H1 (cell line): ENCODE data around the gene OGDH. TPM values are rescaled to one million over a fixed set of nuclear protein-coding genes. Genes with fewer than 3 reads are reported as not detected.

Experiments used
- CTCF ChIA-PET: fragments of 300-600 bp; sonication (Branson Sonifier 250); formaldehyde crosslinking; loops from one replicate; lab custom pipeline; 2021; ENCODE audit not compliant: partially characterized antibody; lab: Charles Lee
- POLR2A ChIA-PET: fragments of 300-600 bp; sonication (Branson Sonifier 250); formaldehyde crosslinking; loops from one replicate; lab custom pipeline; 2021; ENCODE audit warnings: inconsistent platforms; ENCODE audit not compliant: partially characterized antibody; lab: Charles Lee
- DNase-seq, 2 experiments: peaks; one replicate each; pipeline versions ENCODE4 v3.0.0 to v3.0.0-alpha.2; 2010 to 2022; ENCODE audit warnings: low spot score in 2 of 2, low read depth in 1 of 2, mixed read lengths in 1 of 2
- FAIRE-seq: peaks from 2 replicates; lab custom pipeline; 2011; peaks lifted over from hg19 to GRCh38; lab: Jason Lieb, UNC
- H2AFZ ChIP-seq: 2 replicates; pipeline ENCODE4 v1.8.1; 2012; ENCODE audit warnings: low read length, inconsistent platforms
- H2AK5ac ChIP-seq: 2 replicates; pipeline ENCODE4 v1.6.1; 2013; ENCODE audit warnings: low read depth, low read length
- H2BK120ac ChIP-seq: replicated peaks from 2 replicates; pipeline ENCODE3; 2013; ENCODE audit warnings: low read depth, low read length, inconsistent platforms
- H2BK12ac ChIP-seq: 2 replicates; pipeline ENCODE4 v1.6.1; 2013; ENCODE audit warnings: low read depth, low read length
- H2BK15ac ChIP-seq: 2 replicates; pipeline ENCODE4 v1.6.1; 2013; ENCODE audit warnings: low read length
- H2BK20ac ChIP-seq: 2 replicates; pipeline ENCODE4 v1.6.1; 2013; ENCODE audit warnings: low read length
- H2BK5ac ChIP-seq: 2 replicates; pipeline ENCODE4 v1.6.1; 2013; ENCODE audit warnings: low read depth, low read length
- H3K14ac ChIP-seq: 2 replicates; pipeline ENCODE4 v1.6.1; 2013; ENCODE audit warnings: inconsistent platforms; ENCODE audit not compliant: insufficient read length
- H3K18ac ChIP-seq: 2 replicates; pipeline ENCODE4 v1.6.1; 2013; ENCODE audit warnings: low read length; ENCODE audit errors: extremely low read depth
- H3K23ac ChIP-seq: 2 replicates; pipeline ENCODE4 v1.6.1; 2013; ENCODE audit warnings: inconsistent platforms; ENCODE audit not compliant: insufficient read length
- H3K23me2 ChIP-seq: 2 replicates; pipeline ENCODE4 v1.6.1; 2013; ENCODE audit warnings: low read depth, low read length
- H3K27ac ChIP-seq: 2 replicates; pipeline ENCODE4 v1.6.1; 2011; ENCODE audit warnings: low read depth, low read length, inconsistent platforms
- H3K27me3 ChIP-seq, 4 experiments: replicated peaks in 1 of 4; 1 replicate in 1 of 4; 2 replicates in 3 of 4; pipeline versions ENCODE4 v1.6.1 to v1.8.1; 2011 to 2013; ENCODE audit warnings: low read length in 3 of 4, mild to moderate bottlenecking in 3 of 4, inconsistent platforms in 2 of 4, mixed read lengths in 2 of 4, moderate library complexity in 1 of 4; ENCODE audit not compliant: control insufficient read depth in 3 of 4, insufficient read depth in 3 of 4; ENCODE audit errors: extremely low read depth in 1 of 4
- H3K36me3 ChIP-seq, 4 experiments: 2 replicates each; pipeline versions ENCODE4 v1.6.1 to v1.8.1; 2011 to 2013; ENCODE audit warnings: mild to moderate bottlenecking in 4 of 4, low read length in 3 of 4, moderate library complexity in 2 of 4, control low read depth in 1 of 4, inconsistent platforms in 1 of 4; ENCODE audit not compliant: insufficient read depth in 4 of 4, control insufficient read depth in 2 of 4
- H3K4ac ChIP-seq: replicated peaks from 2 replicates; pipeline ENCODE3; 2013; ENCODE audit warnings: low read length, low read depth, mixed read lengths, inconsistent platforms; ENCODE audit not compliant: insufficient read length
- H3K4me1 ChIP-seq, 4 experiments: replicated peaks in 1 of 4; 1 replicate in 1 of 4; 2 replicates in 3 of 4; pipeline versions ENCODE4 v1.6.1 to v1.8.1; 2011 to 2013; ENCODE audit warnings: low read length in 3 of 4, inconsistent platforms in 2 of 4, mixed read lengths in 1 of 4; ENCODE audit not compliant: insufficient read depth in 4 of 4, control insufficient read depth in 3 of 4
- H3K4me2 ChIP-seq, 2 experiments: 2 replicates each; pipeline versions ENCODE4 v1.6.1 to v1.8.1; 2011 to 2013; ENCODE audit warnings: low read depth in 2 of 2, low read length in 2 of 2, control low read depth in 1 of 2, inconsistent platforms in 1 of 2, mild to moderate bottlenecking in 1 of 2; ENCODE audit not compliant: insufficient read depth in 1 of 2
- H3K4me3 ChIP-seq, 4 experiments: fragments of 200-600, 300-600 bp in 1 of 4; sonication (generic), shearing (Covaris generic), sonication (Bioruptor Twin) in 1 of 4; 2 replicates each; pipeline versions ENCODE4 v1.5.1 to v1.8.1; 2011 to 2016; ENCODE audit warnings: low read length in 4 of 4, low read depth in 3 of 4, control low read depth in 2 of 4, inconsistent platforms in 2 of 4, mild to moderate bottlenecking in 2 of 4, mixed read lengths in 1 of 4, moderate library complexity in 1 of 4; ENCODE audit not compliant: insufficient read depth in 2 of 4; ENCODE audit errors: extremely low read depth in 1 of 4
- H3K56ac ChIP-seq: replicated peaks from 2 replicates; pipeline ENCODE3; 2013; ENCODE audit warnings: low read depth, mild to moderate bottlenecking, mixed read lengths, low read length, inconsistent platforms; ENCODE audit not compliant: insufficient read length
- H3K79me1 ChIP-seq: 2 replicates; pipeline ENCODE4 v1.6.1; 2013; ENCODE audit warnings: low read depth, low read length, control low read depth
- H3K79me2 ChIP-seq, 2 experiments: 2 replicates each; pipeline versions ENCODE4 v1.6.1 to v1.8.1; 2012 to 2013; ENCODE audit warnings: low read length in 2 of 2, mild to moderate bottlenecking in 2 of 2, inconsistent platforms in 1 of 2; ENCODE audit not compliant: insufficient read depth in 2 of 2, control insufficient read depth in 1 of 2
- H3K9ac ChIP-seq, 4 experiments: replicated peaks in 1 of 4; 1 replicate in 1 of 4; 2 replicates in 3 of 4; pipeline versions ENCODE4 v1.6.1 to v1.8.1; 2011 to 2013; ENCODE audit warnings: low read depth in 3 of 4, low read length in 3 of 4, control low read depth in 2 of 4, mild to moderate bottlenecking in 2 of 4, moderate library complexity in 2 of 4, inconsistent platforms in 1 of 4; ENCODE audit errors: extremely low read depth in 1 of 4
- H3K9me3 ChIP-seq, 2 experiments: 2 replicates each; pipeline versions ENCODE4 v1.6.1 to v1.8.1; 2012 to 2013; ENCODE audit warnings: mild to moderate bottlenecking in 2 of 2, moderate library complexity in 2 of 2, control low read depth in 1 of 2, inconsistent platforms in 1 of 2, low read depth in 1 of 2, low read length in 1 of 2, mixed read lengths in 1 of 2; ENCODE audit not compliant: insufficient read depth in 2 of 2
- H4K20me1 ChIP-seq, 2 experiments: replicated peaks in 1 of 2; 2 replicates each; pipeline versions ENCODE3 to v1.8.1; 2011 to 2013; ENCODE audit warnings: inconsistent platforms in 2 of 2, low read length in 2 of 2, mild to moderate bottlenecking in 1 of 2; ENCODE audit not compliant: insufficient read depth in 2 of 2, control insufficient read depth in 1 of 2
- H4K5ac ChIP-seq: 2 replicates; pipeline ENCODE4 v1.6.1; 2013; ENCODE audit warnings: low read length, low read depth, mixed read lengths, inconsistent platforms; ENCODE audit not compliant: insufficient read length
- H4K8ac ChIP-seq: 2 replicates; pipeline ENCODE4 v1.8.0; 2013; ENCODE audit warnings: mild to moderate bottlenecking, moderate library complexity, low read length, inconsistent platforms; ENCODE audit not compliant: insufficient read depth; ENCODE audit errors: extremely low read depth
- H4K91ac ChIP-seq: replicated peaks from 2 replicates; pipeline ENCODE3; 2013; ENCODE audit warnings: low read length, mixed read lengths, inconsistent platforms; ENCODE audit not compliant: insufficient read length
- ATF3 ChIP-seq: IDR thresholded peaks from 2 replicates; pipeline ENCODE4 v1.6.1; 2011; ENCODE audit warnings: low read depth, mild to moderate bottlenecking, low read length; ENCODE audit not compliant: insufficient read depth
- CBX8 ChIP-seq: fragments of 300-800, 300-1000 bp; sonication (generic); IDR thresholded peaks from 2 replicates; pipeline ENCODE4 v1.7.1; 2016; ENCODE audit warnings: low read depth, low read length, borderline replicate concordance
- CHD2 ChIP-seq: IDR thresholded peaks from 2 replicates; pipeline ENCODE4 v1.6.1; 2012; ENCODE audit warnings: low read length, improper control_type of control experiment
- FOSL1 ChIP-seq: IDR thresholded peaks from 2 replicates; pipeline ENCODE4 v1.6.1; 2011; ENCODE audit warnings: mild to moderate bottlenecking, low read depth, low read length, moderate library complexity; ENCODE audit not compliant: insufficient read depth
- GTF2F1 ChIP-seq: IDR thresholded peaks from 2 replicates; pipeline ENCODE4 v1.6.1; 2012; ENCODE audit warnings: low read depth, low read length, improper control_type of control experiment, borderline replicate concordance
- HDAC6 ChIP-seq: IDR thresholded peaks from one replicate; pipeline ENCODE4 v1.7.1; 2012; ENCODE audit warnings: low read depth, mild to moderate bottlenecking, inconsistent platforms, low read length, moderate library complexity
- KDM1A ChIP-seq: fragments of 200-600, 300-600 bp; sonication (generic); IDR thresholded peaks from 2 replicates; pipeline ENCODE4 v1.7.1; 2016; ENCODE audit warnings: mild to moderate bottlenecking, low read length, borderline replicate concordance
- MAFK ChIP-seq: IDR thresholded peaks from 2 replicates; pipeline ENCODE4 v1.6.1; 2012; ENCODE audit warnings: low read depth, mild to moderate bottlenecking, improper control_type of control experiment, low read length
- MAX ChIP-seq: IDR thresholded peaks from 2 replicates; pipeline ENCODE4 v1.6.1; 2012; ENCODE audit warnings: inconsistent platforms
- RNF2 ChIP-seq: fragments of 200-900, 300-1000 bp; sonication (generic); IDR thresholded peaks from 2 replicates; pipeline ENCODE4 v1.7.1; 2016; ENCODE audit warnings: borderline replicate concordance, low read depth, mild to moderate bottlenecking, antibody characterized with exemption, low read length; ENCODE audit not compliant: poor library complexity, severe bottlenecking; ENCODE audit errors: missing control alignments
- SIN3A ChIP-seq, 2 experiments: IDR thresholded peaks in 1 of 2; conservative IDR thresholded peaks in 1 of 2; 2 replicates each; pipeline ENCODE4 v1.6.1; 2011 to 2012; ENCODE audit warnings: low read length in 2 of 2, improper control_type of control experiment in 1 of 2, low read depth in 1 of 2, mild to moderate bottlenecking in 1 of 2
- SP2 ChIP-seq: IDR thresholded peaks from 2 replicates; pipeline ENCODE4 v1.6.1; 2012; ENCODE audit warnings: mild to moderate bottlenecking, low read length, inconsistent platforms
- TCF12 ChIP-seq: IDR thresholded peaks from 2 replicates; pipeline ENCODE4 v1.6.1; 2011; ENCODE audit warnings: low read depth, mild to moderate bottlenecking, low read length
- TEAD4 ChIP-seq: IDR thresholded peaks from 2 replicates; pipeline ENCODE4 v1.6.1; 2012; ENCODE audit warnings: low read depth, low read length, inconsistent platforms, mixed read lengths
- WGBS, 2 experiments: shearing (Covaris generic) in 1 of 2; methylation state at CpG; one replicate each; pipeline versions ENCODE4 v1.1.6 to v1.1.7; 2013 to 2015; ENCODE audit warnings: low lambda C conversion rate in 2 of 2, mixed read lengths in 2 of 2, inconsistent platforms in 1 of 2, low coverage in 1 of 2, missing lambda C conversion rate in 1 of 2; ENCODE audit not compliant: insufficient replicate concordance in 2 of 2, insufficient coverage in 1 of 2, insufficient read length in 1 of 2; ENCODE audit errors: extremely low coverage in 1 of 2, missing lambda C conversion rate in 1 of 2; 5-methylcytosine and 5-hydroxymethylcytosine counted together
- polyA plus RNA-seq, 7 experiments: library from polyadenylated mRNA; depleted of rRNA in 3 of 7; stranded (reverse) in 5 of 7; unstranded in 2 of 7; fragments of >200 nt in 5 of 7; fragments of 200-250 nt in 2 of 7; gene quantifications; 1 replicate in 5 of 7; 2 replicates in 1 of 7; 4 replicates in 1 of 7; pipeline versions ENCODE4 v1.2.1 to v1.2.3, GENCODE V29; 2011 to 2013; ENCODE audit warnings: missing spikeins in 2 of 7, mixed read lengths in 2 of 7
- total RNA-seq: library from RNA; stranded (reverse); fragmentation: NEBNext Ultra II Directional; extraction: Animal tissue kit (Norgen Biotek cat#: 25700); gene quantifications from 2 replicates; pipeline ENCODE4 v1.2.1, GENCODE V29; 2021

Gene OGDH
- total and polyA plus RNA-seq, 2 of the 8 experiments (the other 6 are each of a cell fraction or from before 2014, with no cell fraction given): 71.6 to 91.6 TPM

- no peak overlapping the region for H2BK120ac ChIP-seq
- no peak overlapping the region for H2BK12ac ChIP-seq
- no peak overlapping the region for H3K9ac ChIP-seq
- H3K4ac ChIP-seq: no peak overlapping the region
- H3K56ac ChIP-seq: no peak overlapping the region
- DNase-seq (no peak), FAIRE-seq (no peak)
- POLR2A ChIA-PET: no interaction called here
- peaks cover 0 to under 1% of the 10 kb centered on the region in 2 experiments; a peak in 1 of 4 replicates for H3K79me2 ChIP-seq
- no peak overlapping the region for H3K14ac ChIP-seq
- no peak overlapping the region for H2BK15ac ChIP-seq
- no peak overlapping the region for H3K27ac ChIP-seq
- H3K4me1 ChIP-seq: no peaks in the 10 kb centered on the region
- peaks cover 2% of the 10 kb centered on the region in 2 experiments for H4K20me1 ChIP-seq
- CTCF ChIA-PET: no interaction called here
- H3K36me3 ChIP-seq: peaks cover 2 to 18% (median 6%) of the 10 kb centered on the region in 4 experiments; a peak in 5 of 8 replicates
- H4K91ac ChIP-seq: no peak overlapping the region
- no peak overlapping the region for H3K4me3 ChIP-seq
- no peaks in the 10 kb centered on the region for H3K27me3 ChIP-seq
- no peak overlapping the region for H3K23ac ChIP-seq
- H2BK5ac ChIP-seq: no peak overlapping the region
- no peak overlapping the region for H4K5ac ChIP-seq
- H3K23me2 ChIP-seq: no peaks in the 10 kb centered on the region
- no peaks in the 10 kb centered on the region; the same call in 1 of the 2 replicates for H3K79me1 ChIP-seq
- no peak overlapping the region for H2AK5ac ChIP-seq
- H3K9me3 ChIP-seq: no peaks in the 10 kb centered on the region
- H3K18ac ChIP-seq: no peak overlapping the region
- no peak overlapping the region for H4K8ac ChIP-seq
- no peak overlapping the region for H3K4me2 ChIP-seq
- TF ChIP-seq FOSL1 (no peak), HDAC6 (no peak), KDM1A (no peak), TCF12 (no peak), SIN3A (conservative IDR thresholded peaks at IDR 0.05 in 1 of 2, IDR thresholded peaks at IDR 0.05 in 1 of 2; ENCODE audit: low read depth in 1 of 2, low read length in 2 of 2) (no peak), SP2 (no peak), GTF2F1 (no peak), MAX (no peak), CHD2 (no peak), ATF3 (no peak), MAFK (no peak), TEAD4 (no peak), RNF2 (no peak), CBX8 (no peak)
- no peak overlapping the region for H2BK20ac ChIP-seq
- 81% methylated on average over 11 of the region's 11 CpGs; no CpG with 5 or more reads in 1 of the 2 experiments for WGBS, 2 experiments
- H2AFZ ChIP-seq: no peak overlapping the region
Observed at GRCh38 chr7:44645254-44645653, 38.8 kb downstream of the OGDH start.
